ENCODE measurements around the gene AR.

- TF ChIP-seq POLR2A (IDR thresholded peaks at IDR 0.05; ENCODE audit: low read depth, low read length) (no peak), TAF1 (IDR thresholded peaks at IDR 0.05; ENCODE audit: borderline replicate concordance, low read depth, low read length) (no peak), POLR2AphosphoS5 (IDR thresholded peaks at IDR 0.05; ENCODE audit: low read depth, low read length) (no peak)
These were observed 176.5 kb downstream of the AR start for GRCh38 chrX:67720344-67720743.

All from GM12892 (cell line).